GM21360 (cell line): ENCODE results near the gene PROCA1.

ENCODE experiments used
- ATAC-seq: cut with Tn5 transposase; IDR thresholded peaks from one replicate; pipeline ENCODE4 v1.9.1; 2021; ENCODE audit warnings: mild to moderate bottlenecking, moderate library complexity; ENCODE audit not compliant: unreplicated experiment

Gene PROCA1

GRCh38 chr17:28711723-28712031 is at the start of gene PROCA1:
TSS of gene PROCA1 (minus strand) at chr17:28711888. CDS start at chr17:28711660, 228 bp downstream.
- no peak for ATAC-seq

GRCh38 chr17:28760601-28761562 is 49.2 kb upstream of the PROCA1 start:
- ATAC-seq, result no peak

GRCh38 chr17:28759256-28759865 is 47.7 kb upstream of the PROCA1 start:
- ATAC-seq, result no peak

GRCh38 chr17:28758411-28759121 is 46.9 kb upstream of the PROCA1 start:
- no peak for ATAC-seq

GRCh38 chr17:28756049-28756804 is 44.5 kb upstream of the PROCA1 start:
- ATAC-seq, result no peak

GRCh38 chr17:28755486-28755885 is 43.8 kb upstream of the PROCA1 start:
- ATAC-seq, result no peak

- no peak for ATAC-seq
These were observed 40.1 kb upstream of the PROCA1 start for GRCh38 chr17:28751600-28752366.

- peak; percentile 47 for ATAC-seq
These were observed 38.7 kb upstream of the PROCA1 start for GRCh38 chr17:28750178-28751047.

- ATAC-seq, result no peak
These were observed 38.0 kb upstream of the PROCA1 start for GRCh38 chr17:28749516-28750177.

- ATAC-seq, result no peak
These were observed 37.3 kb upstream of the PROCA1 start for GRCh38 chr17:28748852-28749515.

- no peak for ATAC-seq
These were observed 36.4 kb upstream of the PROCA1 start for GRCh38 chr17:28747801-28748750.

GRCh38 chr17:28747051-28747691 is 35.5 kb upstream of the PROCA1 start:
- no peak for ATAC-seq

- no peak for ATAC-seq
These were observed 34.9 kb upstream of the PROCA1 start for GRCh38 chr17:28746611-28747050.

- no peak for ATAC-seq
These were observed 34.2 kb upstream of the PROCA1 start for GRCh38 chr17:28745786-28746411.

GRCh38 chr17:28744972-28745785 is 33.5 kb upstream of the PROCA1 start:
- no peak for ATAC-seq
